ENCODE data around the gene RICTOR.

Gene RICTOR

GRCh38 chr5:39074017-39074814 is at the start of gene RICTOR:
RICTOR (minus strand) TSS chr5:39074399; CDS start chr5:39074377, 22 bp downstream.
- DNase-seq = peak; percentile 47 to 96 (median 88)

GRCh38 chr5:39121922-39122321 is 47.7 kb upstream of the RICTOR start:
- no peak for DNase-seq

- no peak for DNase-seq
These were observed 47.1 kb upstream of the RICTOR start for GRCh38 chr5:39121315-39121714.

- no peak for DNase-seq
These were observed 45.8 kb upstream of the RICTOR start for GRCh38 chr5:39120052-39120420.

DNA sequence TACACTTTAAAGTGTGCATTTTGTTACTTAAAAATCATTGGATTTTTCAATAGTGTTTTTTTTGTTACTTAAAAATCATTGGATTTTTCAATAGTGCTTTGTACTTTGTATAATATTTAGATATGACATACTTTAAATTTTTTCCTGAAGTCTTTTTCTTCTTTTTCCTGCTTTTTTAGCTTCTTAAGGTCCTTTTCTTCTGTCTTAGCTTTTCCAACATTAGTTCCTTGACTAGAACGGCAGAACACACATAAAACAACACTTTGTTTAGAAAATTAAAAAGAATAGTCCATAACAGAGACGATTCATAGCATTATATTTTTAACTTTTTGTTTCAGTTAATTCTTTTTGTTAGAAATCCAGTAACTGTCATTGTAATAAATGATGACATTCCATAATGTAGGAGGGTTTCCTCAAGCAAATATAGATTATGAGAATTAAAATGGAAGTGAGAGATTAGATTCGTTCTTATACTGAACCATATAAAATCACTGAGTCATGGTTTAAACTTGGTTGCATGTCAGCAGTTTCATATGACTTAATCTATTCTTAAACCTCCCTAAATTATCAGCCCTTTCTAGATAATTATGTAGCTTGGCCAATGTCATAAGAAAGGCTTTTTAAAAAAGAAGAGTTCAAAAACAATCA is 45.3 kb upstream of the RICTOR start:
- no peak for DNase-seq

DNA sequence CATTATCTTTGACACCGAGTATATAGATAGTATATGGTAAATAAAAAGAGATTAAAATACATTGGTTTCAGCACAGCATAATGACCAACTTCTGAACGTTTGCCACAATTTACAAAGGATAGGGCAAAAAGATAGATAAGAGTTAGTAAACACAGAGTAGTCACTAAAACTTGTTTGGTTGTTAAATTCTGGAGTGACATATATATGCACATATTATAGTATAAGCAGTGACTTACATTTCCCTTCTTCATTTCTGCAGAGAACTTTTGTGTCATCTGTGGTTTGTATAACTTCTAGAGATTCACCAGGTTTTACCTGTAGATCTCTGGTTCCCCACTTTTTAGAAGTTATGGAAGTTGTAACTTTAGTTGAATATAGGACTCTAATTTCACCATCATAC is 44.4 kb upstream of the RICTOR start:
- DNase-seq = no peak

DNA sequence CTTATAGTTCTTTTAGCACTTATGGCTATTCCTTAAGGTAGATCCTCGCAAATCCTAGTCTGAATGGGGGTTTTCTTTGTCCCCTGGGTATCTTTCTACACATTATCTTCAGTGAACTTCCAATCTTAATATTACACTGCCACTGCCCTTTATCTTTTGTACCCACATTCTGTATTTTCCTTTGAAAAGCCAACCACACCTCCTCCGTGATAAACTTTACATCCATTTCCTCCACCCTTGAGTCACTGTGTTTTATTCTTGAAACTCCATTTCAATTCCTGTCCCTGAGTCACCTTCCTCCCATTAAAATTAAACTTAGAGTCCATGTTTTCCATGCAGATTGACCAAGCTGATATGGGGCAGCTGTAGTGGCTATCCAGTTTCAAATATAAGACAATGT is 43.2 kb upstream of the RICTOR start:
- DNase-seq = no peak

DNA sequence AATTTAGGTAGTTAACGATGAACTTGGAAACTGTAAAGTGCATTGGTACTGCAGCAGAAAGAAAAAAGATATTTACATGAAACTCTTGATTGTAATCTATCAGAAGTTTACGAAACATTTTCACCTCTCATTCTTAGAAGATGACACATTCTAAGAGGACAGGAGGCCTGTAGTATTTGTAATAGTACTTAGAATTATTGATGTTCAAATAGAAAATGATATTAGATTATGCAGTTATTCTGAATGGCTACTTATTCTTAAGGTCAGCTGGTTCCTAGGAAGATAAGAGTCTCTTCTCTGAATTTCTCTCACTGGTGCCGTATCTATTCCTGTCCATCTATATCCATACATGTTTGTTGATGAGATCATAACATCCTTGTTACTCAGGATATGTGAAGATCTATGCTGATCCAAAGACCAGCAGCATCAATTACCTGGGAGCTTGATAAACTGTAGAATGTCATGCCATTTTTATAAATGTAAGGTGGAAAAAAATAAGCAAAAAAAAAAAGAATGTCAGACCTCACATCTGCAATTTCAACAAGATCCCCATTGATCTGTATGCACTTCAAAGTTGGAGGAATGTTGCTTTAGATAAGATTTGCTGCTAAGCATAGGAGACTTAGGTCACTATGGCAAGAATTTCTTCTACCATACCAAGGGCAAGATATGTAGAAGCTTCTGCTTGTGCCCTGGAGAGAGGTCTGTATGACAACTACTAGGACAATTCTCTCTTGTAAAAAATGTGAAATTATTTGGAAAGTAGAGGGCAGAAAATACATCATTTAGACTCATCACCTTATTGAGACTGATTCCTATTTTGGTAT is 42.4 kb upstream of the RICTOR start:
- DNase-seq = no peak

- no peak for DNase-seq
These were observed 41.6 kb upstream of the RICTOR start for GRCh38 chr5:39115644-39116343.

GRCh38 chr5:39114155-39114554 is 40.0 kb upstream of the RICTOR start:
- no peak for DNase-seq

- DNase-seq = no peak
These were observed 39.3 kb upstream of the RICTOR start for GRCh38 chr5:39113354-39113953.

- peak in 2 of 14 donors; percentile 27 to 58 for DNase-seq
These were observed 35.4 kb upstream of the RICTOR start for GRCh38 chr5:39109606-39110005.

GRCh38 chr5:39108987-39109386 is 34.8 kb upstream of the RICTOR start:
- peak in 1 of 14 donors; percentile 74 for DNase-seq

DNA sequence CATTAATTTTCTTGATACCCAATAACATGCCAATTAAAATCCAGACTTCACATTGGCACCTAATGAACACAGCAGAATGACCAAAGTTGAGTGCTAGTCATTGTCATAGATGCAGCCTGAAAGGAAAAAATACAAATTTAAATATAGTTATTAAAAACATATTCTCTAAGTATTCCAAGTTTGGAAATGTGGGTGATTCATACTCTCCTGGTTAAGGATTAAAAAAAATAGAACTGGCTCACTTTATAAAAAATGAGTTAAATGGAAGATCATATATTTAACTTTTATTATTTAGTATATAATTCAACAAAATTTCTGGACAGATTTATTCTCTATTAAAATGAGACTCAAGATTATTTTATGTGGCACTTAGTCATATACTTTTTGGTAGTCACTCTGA is 33.2 kb upstream of the RICTOR start:
- no peak for DNase-seq

- no peak for DNase-seq
These were observed 32.1 kb upstream of the RICTOR start for GRCh38 chr5:39106322-39106721.

- DNase-seq = no peak
These were observed 30.0 kb upstream of the RICTOR start for GRCh38 chr5:39104221-39104620.

DNA sequence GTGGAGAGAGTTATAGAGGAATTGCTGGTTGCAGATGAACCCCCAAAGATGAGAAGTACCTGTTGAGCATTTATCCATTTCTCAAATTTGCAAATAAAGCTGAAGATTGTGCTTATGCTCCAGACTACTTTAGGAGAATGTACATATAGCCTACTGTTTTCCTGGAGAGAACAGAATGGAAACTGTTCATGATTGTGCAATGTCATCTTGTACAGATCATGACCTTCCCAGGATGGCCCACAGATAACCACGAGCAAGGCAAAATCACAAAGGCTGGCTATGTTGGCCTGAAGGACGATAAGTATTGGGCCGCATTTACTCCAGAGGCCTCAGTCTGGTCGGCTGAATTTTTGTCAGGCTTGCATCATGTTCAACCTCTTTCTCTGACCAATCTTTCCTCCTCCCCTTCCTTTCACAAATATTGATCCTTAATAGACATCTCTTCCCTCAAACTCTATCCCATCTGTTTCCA is 28.5 kb upstream of the RICTOR start:
- no peak for DNase-seq

DNA sequence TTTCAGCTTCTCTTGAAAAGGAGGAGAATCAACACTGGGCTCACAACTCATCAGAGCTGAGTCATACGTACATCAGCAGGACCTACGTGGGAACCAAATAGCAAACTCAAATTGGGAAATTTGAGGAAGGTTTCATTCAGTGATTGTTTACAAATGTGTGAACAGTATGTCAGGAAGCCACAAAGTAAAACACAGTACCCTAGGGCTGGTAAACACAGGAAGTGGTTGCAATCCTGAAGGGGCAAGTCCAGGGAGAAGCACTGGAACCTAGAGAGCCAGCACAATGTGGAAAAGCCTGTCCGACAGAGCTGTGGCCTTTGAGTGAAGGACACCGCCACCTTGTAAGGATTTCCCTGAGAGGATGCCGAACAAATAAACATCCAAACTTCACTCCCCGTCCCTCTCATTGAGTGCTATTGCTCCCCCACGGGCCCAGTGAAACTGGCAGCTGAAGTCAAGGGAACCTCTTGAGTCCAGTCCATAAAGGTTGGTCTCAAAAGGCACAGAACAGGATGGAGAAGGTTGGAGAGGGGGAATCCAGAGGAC is 26.7 kb upstream of the RICTOR start:
- no peak for DNase-seq

DNA sequence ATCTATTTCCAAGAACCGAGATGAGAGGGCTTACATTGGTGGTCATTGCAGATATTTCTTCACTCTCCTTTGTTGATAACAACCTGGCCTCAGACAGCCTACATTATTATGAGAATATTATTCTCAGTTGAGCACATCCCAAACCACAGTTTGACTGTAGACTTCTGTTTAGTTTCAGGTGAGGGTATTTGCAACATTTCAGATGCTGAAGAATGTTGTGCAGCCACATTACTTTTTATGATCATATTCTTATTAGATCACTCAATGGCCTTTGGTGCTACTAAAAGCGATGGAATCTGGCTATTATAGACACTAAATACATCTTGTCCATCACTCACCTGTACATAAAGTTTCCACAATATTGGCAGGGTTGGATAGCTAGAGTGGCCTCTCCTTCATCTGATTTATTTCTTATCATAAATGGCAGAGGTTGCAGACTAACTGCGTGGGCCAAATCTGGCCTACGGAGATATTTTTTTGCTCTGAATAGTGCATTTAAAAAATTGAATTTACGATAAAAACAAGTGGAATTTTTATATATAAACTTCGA is 26.2 kb upstream of the RICTOR start:
- DNase-seq = no peak

DNA sequence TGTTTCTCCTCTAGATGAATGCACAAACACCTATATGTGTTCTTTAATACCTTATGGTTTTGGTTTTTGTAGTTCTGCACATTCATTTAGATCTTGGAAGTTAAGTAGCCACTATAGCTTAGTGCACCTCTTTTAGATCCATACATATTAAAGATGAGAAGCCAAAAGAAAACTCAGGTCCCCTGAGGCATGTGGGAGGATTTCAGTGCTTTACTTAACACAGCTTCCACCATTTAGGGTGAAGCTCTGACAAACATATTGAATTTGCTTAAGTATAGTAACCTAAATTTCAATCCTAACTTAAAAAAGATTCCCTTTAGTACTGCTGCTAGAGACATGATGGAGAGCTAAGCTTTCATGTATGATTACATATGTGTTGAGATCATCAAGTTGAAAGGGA is 25.6 kb upstream of the RICTOR start:
- DNase-seq = no peak

- DNase-seq = no peak
These were observed 19.2 kb upstream of the RICTOR start for GRCh38 chr5:39093352-39093751.
